Activated T-helper 9 cell treated with anti-CD3 and anti-CD28 coated beads, Interleukin-2, amount 50 U/mL, for 16 hours (primary cell): ENCODE measurements around the gene SNAI3.

Source experiments
- DNase-seq: peaks from one replicate; pipeline ENCODE4 v3.0.0-alpha.2; 2020; ENCODE audit warnings: low read depth

Gene SNAI3

GRCh38 chr16:88691924-88692560 lies 5.7 kb upstream of the SNAI3 start:
- no peak for DNase-seq

GRCh38 chr16:88691129-88691813 lies 5.0 kb upstream of the SNAI3 start:
- DNase-seq = no peak

- no peak for DNase-seq
Observed at GRCh38 chr16:88690341-88691128, 4.2 kb upstream of the SNAI3 start.

- DNase-seq = no peak
Observed at GRCh38 chr16:88688013-88688778, 1.9 kb upstream of the SNAI3 start.

GRCh38 chr16:88687676-88688012 lies 1.3 kb upstream of the SNAI3 start:
- DNase-seq = no peak

DNA sequence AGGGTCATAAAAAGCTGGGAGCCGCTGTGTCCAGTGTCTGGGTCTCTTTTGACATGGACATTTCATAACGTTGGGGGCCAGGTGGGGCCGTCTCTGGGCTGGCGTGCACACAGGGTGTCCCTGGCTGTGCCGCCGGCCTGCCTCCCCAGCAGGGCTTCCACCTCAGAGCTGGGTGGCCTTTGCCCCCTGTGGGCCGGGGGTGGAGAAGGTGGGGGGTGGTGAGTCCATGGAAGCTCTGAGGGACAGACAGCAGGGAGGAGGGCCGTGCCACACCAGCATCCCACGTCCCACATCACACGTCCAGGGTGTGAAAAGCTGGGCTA lies 908 bp upstream of the SNAI3 start:
- no peak for DNase-seq

DNA sequence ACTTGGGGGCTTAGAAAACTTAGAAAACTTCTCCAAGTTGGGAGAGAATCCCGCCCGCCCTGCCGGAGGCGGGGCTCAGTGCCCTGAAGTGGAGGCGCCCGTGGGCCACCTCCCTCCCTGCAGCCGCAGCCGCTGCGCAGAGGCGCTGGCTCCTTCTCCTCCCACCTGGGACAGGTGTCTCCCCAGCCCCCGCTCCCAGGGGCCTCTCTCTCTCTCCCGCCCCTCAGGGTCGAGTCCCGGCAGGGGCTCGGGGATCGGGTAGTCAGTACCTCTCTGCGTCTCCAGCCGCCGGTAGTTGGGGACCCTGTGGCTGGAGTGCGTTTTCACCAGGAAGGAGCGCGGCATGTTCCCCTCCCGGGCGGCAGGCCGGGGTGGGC lies 257 bp downstream of the SNAI3 start:
- no peak for DNase-seq

GRCh38 chr16:88685156-88686061 lies 898 bp downstream of the SNAI3 start:
- DNase-seq = peak; percentile 46

DNA sequence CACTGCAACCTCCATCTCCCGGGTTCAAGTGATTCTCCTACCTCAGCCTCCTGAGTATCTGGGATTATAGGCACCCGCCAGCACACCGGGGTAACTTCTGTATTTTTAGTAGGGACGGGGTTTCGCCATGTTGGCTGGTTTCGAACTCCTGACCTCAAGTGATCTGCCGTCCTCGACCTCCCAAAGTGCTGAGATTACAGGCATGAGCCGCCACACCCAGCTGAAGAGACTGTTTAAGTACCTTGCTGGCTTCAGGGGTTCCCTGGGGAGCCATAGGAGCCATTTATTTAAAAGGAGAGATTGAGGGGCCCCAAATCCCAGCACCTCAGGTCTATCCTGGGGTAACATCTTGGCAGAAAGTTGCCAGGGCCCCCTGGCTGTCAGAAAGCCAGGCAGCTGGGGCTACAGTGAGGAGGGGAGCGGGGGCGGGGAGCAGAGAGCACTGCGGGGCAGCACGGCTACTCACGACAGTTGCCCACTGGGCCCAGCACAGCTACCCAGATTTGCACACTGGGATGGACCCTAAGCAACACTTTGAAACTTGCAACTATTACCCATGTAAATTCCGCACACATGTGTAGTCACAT lies 1.6 kb downstream of the SNAI3 start:
- no peak for DNase-seq

- peak; percentile 44 for DNase-seq
Observed at GRCh38 chr16:88681709-88682451, 4.4 kb downstream of the SNAI3 start.

GRCh38 chr16:88681084-88681680 lies 5.1 kb downstream of the SNAI3 start:
- no peak for DNase-seq

GRCh38 chr16:88680554-88681083 lies 5.7 kb downstream of the SNAI3 start:
- DNase-seq = no peak

DNA sequence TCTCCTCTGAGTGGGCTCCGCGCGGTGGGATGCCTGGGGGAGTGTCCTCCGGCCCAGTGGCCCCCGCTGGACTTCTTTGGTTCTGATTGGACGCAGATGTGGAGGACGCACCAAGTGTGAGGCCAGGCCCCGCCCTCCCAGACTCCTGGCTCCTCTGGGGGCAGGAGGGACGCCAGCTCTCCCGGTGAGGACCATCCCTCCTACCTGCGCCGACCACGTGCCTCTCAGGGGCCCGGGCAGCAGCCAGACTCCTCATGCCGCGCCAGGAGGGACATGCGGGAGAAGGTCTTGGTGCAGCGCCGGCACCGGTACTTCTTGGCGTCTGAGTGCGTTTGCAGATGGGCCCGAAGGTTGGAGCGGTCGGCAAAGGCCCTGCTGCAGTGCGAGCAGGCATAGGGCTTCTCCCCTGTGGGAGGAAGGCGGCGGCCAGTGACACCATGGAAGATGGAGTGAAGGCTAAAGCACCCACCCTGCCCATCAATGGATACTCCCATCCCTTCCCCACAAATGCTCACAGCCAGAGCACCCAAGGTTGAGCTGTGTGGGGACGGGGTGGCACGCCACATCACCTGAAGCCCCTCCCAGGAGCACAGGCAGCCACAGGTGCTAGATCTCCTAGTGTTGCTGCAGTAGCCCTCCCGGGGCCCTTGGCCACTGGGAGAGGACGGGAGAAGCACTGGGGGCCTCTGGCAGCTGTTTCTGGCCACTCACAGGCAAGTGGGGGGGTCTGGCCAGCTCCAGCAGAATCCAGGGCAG lies 7.9 kb downstream of the SNAI3 start:
- no peak for DNase-seq

- DNase-seq = no peak
Observed at GRCh38 chr16:88677721-88678120, 8.6 kb downstream of the SNAI3 start.

GRCh38 chr16:88676502-88677242 lies 9.6 kb downstream of the SNAI3 start:
- no peak for DNase-seq

GRCh38 chr16:88673716-88674379 lies 12.5 kb downstream of the SNAI3 start:
- DNase-seq = no peak

DNA sequence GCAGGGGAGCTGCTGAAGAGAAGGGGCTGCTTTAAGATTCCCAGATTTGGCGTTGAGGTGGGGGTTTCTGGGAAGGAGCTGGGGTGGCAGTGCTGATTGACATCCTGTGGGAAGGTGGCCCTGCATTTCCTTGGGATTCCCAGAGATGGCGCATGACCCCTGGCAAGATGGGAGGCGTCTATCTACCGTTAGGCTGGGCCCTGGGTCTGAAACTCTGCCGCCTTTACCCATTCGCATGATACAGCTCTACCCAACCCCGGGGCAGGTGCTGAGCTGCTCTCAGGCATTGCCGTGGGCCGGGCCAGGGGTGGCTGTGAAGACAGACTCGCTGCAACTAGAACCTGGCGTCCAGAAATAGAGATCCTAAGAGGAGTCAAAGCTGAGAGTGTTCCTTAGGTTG lies 13.5 kb downstream of the SNAI3 start:
- no peak for DNase-seq

DNA sequence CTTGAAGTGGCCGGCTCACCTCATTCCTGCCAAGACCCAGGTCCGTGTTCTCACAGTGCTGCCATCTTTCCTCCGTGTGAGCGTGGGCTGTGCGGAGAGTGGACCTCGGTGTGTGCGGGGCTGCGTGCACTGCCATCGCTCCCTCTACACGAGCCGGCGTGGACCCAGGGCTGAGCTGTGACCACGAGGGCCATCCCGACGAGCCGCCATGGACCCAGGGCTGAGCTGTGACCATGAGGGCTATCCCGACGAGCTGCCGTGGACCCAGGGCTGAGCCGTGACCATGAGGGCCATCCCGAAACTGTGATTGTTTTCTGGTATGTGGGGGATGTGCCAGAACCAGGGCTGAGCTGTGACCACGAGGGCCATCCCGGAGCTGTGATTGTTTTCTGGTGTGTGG lies 14.5 kb downstream of the SNAI3 start:
- DNase-seq = no peak
